GM13976 (cell line): ENCODE measurements around the gene MLLT3.
"Not testable (repeated sequence)": the region's sequence is repeated elsewhere in the genome, so short reads cannot be mapped to it uniquely, and the experiment has no call there.

Experiments used
- DNase-seq: peaks from one replicate; pipeline ENCODE4 v3.0.0; 2012; ENCODE audit warnings: low spot score
- CTCF ChIP-seq: IDR thresholded peaks from 2 replicates; pipeline ENCODE4 v1.5.1; 2012; ENCODE audit warnings: borderline replicate concordance, mild to moderate bottlenecking; ENCODE audit not compliant: insufficient read depth; ENCODE audit errors: extremely low read depth, missing control alignments, control extremely low read depth
- in situ Hi-C: fragments of 300-500 bp; cut with MboI; formaldehyde crosslinking; loops from one replicate; pipeline ENCODE4 v1.12.0; 2022; ENCODE audit warnings: low sequenced_read_pairs, mixed read lengths, inconsistent platforms; ENCODE audit not compliant: unreplicated experiment

Gene MLLT3

GRCh38 chr9:20593105-20593504, 29.2 kb downstream of the MLLT3 start:
- in situ Hi-C loops: no loop called here
- no peak for DNase-seq
- no peak for TF ChIP-seq CTCF

- no peak for TF ChIP-seq CTCF
- in situ Hi-C loops: no loop called here
- no peak for DNase-seq
Measured at GRCh38 chr9:20592673-20593072, 29.6 kb downstream of the MLLT3 start.

GRCh38 chr9:20591223-20591622, 31.1 kb downstream of the MLLT3 start:
- no peak for TF ChIP-seq CTCF
- in situ Hi-C loops: no loop called here

GRCh38 chr9:20584968-20585643, 37.2 kb downstream of the MLLT3 start:
- in situ Hi-C loops: no loop called here
- TF ChIP-seq CTCF: no peak
- DNase-seq: no peak

More at GRCh38 chr9:20591223-20591622, 31.1 kb downstream of the MLLT3 start:
- no peak for DNase-seq

- in situ Hi-C loops, DNase-seq: not testable (repeated sequence)
Measured at GRCh38 chr9:20583088-20583487, 39.2 kb downstream of the MLLT3 start.

GRCh38 chr9:20582150-20582549, 40.1 kb downstream of the MLLT3 start:
- no peak for DNase-seq
- no peak for TF ChIP-seq CTCF
- in situ Hi-C loops: no loop called here

GRCh38 chr9:20580673-20581072, 41.6 kb downstream of the MLLT3 start:
- in situ Hi-C loops: no loop called here
- no peak for DNase-seq
- no peak for TF ChIP-seq CTCF
